Tibial nerve (tissue), 4 donors: Measurements from ENCODE around the gene NEK10. TPM values are rescaled to one million over a fixed set of nuclear protein-coding genes. Genes with fewer than 3 reads are reported as not detected.
"Not testable (repeated sequence)": the region's sequence is repeated elsewhere in the genome, so short reads cannot be mapped to it uniquely, and the experiment has no call there.

Experiments used
- DNase-seq, 2 donors: peaks; one replicate each; pipeline ENCODE4 v3.0.0-alpha.2; 2019; ENCODE audit warnings: low spot score in 2 of 2
- H3K27ac ChIP-seq, 4 donors: fragments of 200-600 bp; sonication (generic) in 3 of 4; one replicate each; pipeline ENCODE4 v1.5.1; 2017 to 2019; ENCODE audit warnings: mild to moderate bottlenecking in 1 of 4
- H3K27me3 ChIP-seq, 2 donors: fragments of 200-600 bp; sonication (generic) in 1 of 2; one replicate each; pipeline versions ENCODE4 v1.5.1 to v1.6.0; 2017 to 2019
- H3K36me3 ChIP-seq, 3 donors: fragments of 200-600 bp; sonication (generic); one replicate each; pipeline ENCODE4 v1.5.1; 2018 to 2019
- H3K4me1 ChIP-seq, 4 donors: fragments of 200-600 bp; sonication (generic) in 3 of 4; one replicate each; pipeline ENCODE4 v1.5.1; 2017 to 2019
- H3K4me3 ChIP-seq, 4 donors: fragments of 200-600 bp; sonication (generic) in 3 of 4; one replicate each; pipeline ENCODE4 v1.5.1; 2017 to 2019; ENCODE audit warnings: mild to moderate bottlenecking in 1 of 4, moderate library complexity in 1 of 4
- H3K9me3 ChIP-seq, 4 donors: fragments of 200-600 bp; sonication (generic) in 3 of 4; one replicate each; pipeline ENCODE4 v1.5.1; 2017 to 2019
- CTCF ChIP-seq, 5 experiments: fragments of 200-600 bp in 3 of 5; fragments of 450-650 bp in 2 of 5; sonication (generic) in 3 of 5; IDR thresholded peaks; one replicate each; pipeline ENCODE4 v1.5.1; 2016 to 2019; ENCODE audit warnings: antibody characterized with exemption in 5 of 5, mild to moderate bottlenecking in 3 of 5, moderate library complexity in 2 of 5
- EP300 ChIP-seq, 2 donors: sonication (generic); formaldehyde crosslinking; IDR thresholded peaks; one replicate each; pipeline ENCODE4 v1.6.1; 2017; ENCODE audit warnings: antibody characterized with exemption in 2 of 2, mild to moderate bottlenecking in 1 of 2
- POLR2A ChIP-seq, 2 donors: fragments of 450-650 bp; IDR thresholded peaks; one replicate each; pipeline ENCODE4 v1.6.1; 2017; ENCODE audit warnings: antibody characterized with exemption in 2 of 2, mild to moderate bottlenecking in 2 of 2, moderate library complexity in 2 of 2
- whole genome bisulfite sequencing, 2 donors: methylation state at CpG; one replicate each; pipeline ENCODE4 v1.1.5; 2018; 5-methylcytosine and 5-hydroxymethylcytosine counted together
- total RNA-seq, 4 donors: library from RNA; depleted of rRNA; stranded (reverse); fragments of >200 nt; gene quantifications; one replicate each; pipeline ENCODE4 v1.1.0, GENCODE V29; 2016

The NEK10 gene
- total RNA-seq = 1 to 10 TPM in 3 of 4 donors, under 1 TPM in 1; 0.20 to 2.4 (median 1.7) TPM

GRCh38 chr3:27368831-27369607 is at the start of gene NEK10:
NEK10 (minus strand) TSS chr3:27369383; CDS start chr3:27352882, 16,501 bp downstream.
- DNase-seq = peak; percentile 66 to 77
- Histone ChIP-seq H3K27ac (no peak within 1 kb of the TSS), H3K36me3 (no peaks in the 10 kb centered on the region), H3K9me3 (no peaks in the 10 kb centered on the region), H3K27me3 (no peaks in the 10 kb centered on the region), H3K4me3 (peak within 1 kb of the TSS; percentile 40 to 64 (median 61)), H3K4me1 (peaks cover 0 to 13% (median 4%) of the 10 kb centered on the region in 4 donors)
- 4 to 5% methylated on average over 37 to 42 of the region's 48 CpGs for WGBS, 2 donors
- TF ChIP-seq POLR2A (IDR thresholded peaks at IDR 0.05) = no peak
- TF ChIP-seq CTCF (IDR thresholded peaks at IDR 0.05) = peak in 2 of 5 experiments; percentile 6 to 48
- peak in 1 of 2 donors; percentile 15 for TF ChIP-seq EP300 (IDR thresholded peaks at IDR 0.05)

- H3K4me3 ChIP-seq = no peak overlapping the region
- peaks cover 0 to 3% (median 0%) of the 10 kb centered on the region in 4 donors for H3K4me1 ChIP-seq
- WGBS, 2 donors = 73 to 75% methylated on average over 1 of the region's 1 CpG
Measured at GRCh38 chr3:27415202-27415601, 46.0 kb upstream of the NEK10 start.

GRCh38 chr3:27392950-27393679 is 23.9 kb upstream of the NEK10 start:
- Histone ChIP-seq H3K36me3 (peaks cover 0 to 49% (median 5%) of the 10 kb centered on the region in 3 donors), H3K9me3 (no peaks in the 10 kb centered on the region)

More at GRCh38 chr3:27415202-27415601, 46.0 kb upstream of the NEK10 start:
- H3K27me3 ChIP-seq = no peaks in the 10 kb centered on the region
- no peak for TF ChIP-seq CTCF (IDR thresholded peaks at IDR 0.05)
- no peak for TF ChIP-seq EP300 (IDR thresholded peaks at IDR 0.05)
- no peak for TF ChIP-seq POLR2A (IDR thresholded peaks at IDR 0.05)
- peaks cover 0 to 47% (median 0%) of the 10 kb centered on the region in 3 donors for H3K36me3 ChIP-seq
- H3K9me3 ChIP-seq = no peaks in the 10 kb centered on the region
- no peak for DNase-seq
- no peak overlapping the region for H3K27ac ChIP-seq

GRCh38 chr3:27392414-27392813 is 23.2 kb upstream of the NEK10 start:
- H3K27ac ChIP-seq, H3K4me3 ChIP-seq, H3K9me3 ChIP-seq, H3K27me3 ChIP-seq, H3K4me1 ChIP-seq, DNase-seq: not testable (repeated sequence)
- 93 to 94% methylated on average over 10 of the region's 10 CpGs for WGBS, 2 donors
- peaks cover 0 to 48% (median 0%) of the 10 kb centered on the region in 3 donors for H3K36me3 ChIP-seq

More at GRCh38 chr3:27392950-27393679, 23.9 kb upstream of the NEK10 start:
- Histone ChIP-seq H3K4me1 (no peaks in the 10 kb centered on the region), H3K27me3 (no peaks in the 10 kb centered on the region), H3K27ac (no peak overlapping the region), H3K4me3 (no peak overlapping the region)
- 59 to 62% methylated on average over 3 of the region's 3 CpGs for WGBS, 2 donors
- no peak for DNase-seq
- TF ChIP-seq POLR2A (IDR thresholded peaks at IDR 0.05) = no peak
- no peak for TF ChIP-seq EP300 (IDR thresholded peaks at IDR 0.05)
- no peak for TF ChIP-seq CTCF (IDR thresholded peaks at IDR 0.05)

GRCh38 chr3:27391796-27392195 is 22.6 kb upstream of the NEK10 start:
- TF ChIP-seq POLR2A (IDR thresholded peaks at IDR 0.05) (no peak), EP300 (IDR thresholded peaks at IDR 0.05) (no peak), CTCF (IDR thresholded peaks at IDR 0.05) (no peak)
- H3K36me3 ChIP-seq = peaks cover 0 to 42% (median 0%) of the 10 kb centered on the region in 3 donors

More at GRCh38 chr3:27391796-27392195, 22.6 kb upstream of the NEK10 start:
- Histone ChIP-seq H3K4me1 (no peaks in the 10 kb centered on the region), H3K27me3 (no peaks in the 10 kb centered on the region), H3K4me3 (no peak overlapping the region), H3K27ac (no peak overlapping the region), H3K9me3 (no peaks in the 10 kb centered on the region)
- DNase-seq = no peak
- 92 to 96% methylated on average over 1 of the region's 1 CpG for WGBS, 2 donors
